Stimulated activated CD4-positive, alpha-beta T cell treated with anti-CD3 and anti-CD28 coated beads, TNF-alpha, amount 100 ng/mL, for 1 hour (primary cell): ENCODE data around the gene IL6R.

ENCODE experiments used
- DNase-seq, 3 donors: peaks; one replicate each; pipeline ENCODE4 v3.0.0-alpha.2; 2020; ENCODE audit warnings: low read depth in 3 of 3, low spot score in 1 of 3

The IL6R gene

DNA sequence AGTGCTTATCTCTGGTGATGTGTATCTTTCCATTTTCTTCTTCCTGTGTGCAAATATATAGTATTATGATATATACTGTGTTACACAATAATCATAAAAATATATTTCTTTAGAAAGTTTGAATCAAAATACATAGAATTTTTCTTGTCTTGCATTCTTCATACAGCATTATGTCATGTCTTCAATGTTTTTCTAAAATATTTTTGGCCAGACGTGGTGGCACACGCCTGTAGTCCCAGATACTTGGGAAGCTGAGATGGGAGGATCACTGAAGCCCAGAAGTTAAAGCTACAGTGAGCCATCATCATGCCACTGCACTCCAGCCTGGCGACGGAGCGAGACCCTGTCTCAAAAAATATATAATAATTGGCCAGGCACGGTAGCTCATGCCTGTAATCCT, 41.6 kb downstream of the IL6R start:
- no peak for DNase-seq

GRCh38 chr1:154448331-154448811, 43.2 kb downstream of the IL6R start:
- DNase-seq: no peak

- no peak for DNase-seq
Measured at GRCh38 chr1:154453161-154453560, 48.0 kb downstream of the IL6R start.

DNA sequence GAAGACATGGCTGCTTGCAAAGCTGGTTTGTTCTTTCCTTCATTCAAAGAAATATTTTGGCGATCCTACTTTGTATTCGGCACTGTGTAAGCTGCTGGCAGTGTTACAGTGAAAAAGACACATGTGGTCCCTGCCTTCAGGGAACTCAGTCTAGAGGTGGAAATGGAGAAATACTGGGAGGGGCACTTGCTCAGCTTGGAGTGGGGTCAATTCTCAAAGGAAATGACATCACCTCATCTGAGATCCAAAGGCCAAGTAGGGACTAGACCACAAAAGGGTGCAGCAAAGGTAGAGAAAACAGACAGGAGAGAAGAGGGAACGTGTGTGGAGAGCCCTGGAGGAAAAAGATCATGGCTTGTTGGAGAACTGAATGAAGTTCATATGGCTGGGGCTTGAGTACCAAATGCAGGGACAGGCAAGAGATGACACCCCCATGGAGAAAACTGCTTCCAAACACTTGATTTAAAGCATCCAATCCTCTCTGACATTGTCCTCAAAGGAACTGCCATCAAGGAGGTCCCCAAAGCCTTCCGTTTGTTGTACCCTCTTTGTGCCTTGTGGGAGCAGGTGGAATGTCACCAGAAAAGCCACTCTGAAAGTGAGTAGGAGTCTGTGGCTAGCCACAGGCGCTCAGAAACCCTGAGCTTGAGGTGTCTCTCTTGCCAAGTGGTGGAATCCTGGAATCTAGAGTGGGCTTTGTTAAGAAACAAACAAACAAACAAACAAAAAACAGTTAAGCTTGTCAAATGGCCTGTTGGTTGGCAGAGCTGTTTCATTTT, 48.6 kb downstream of the IL6R start:
- DNase-seq: no peak

GRCh38 chr1:154454386-154455120, 49.4 kb downstream of the IL6R start:
- DNase-seq: no peak

DNA sequence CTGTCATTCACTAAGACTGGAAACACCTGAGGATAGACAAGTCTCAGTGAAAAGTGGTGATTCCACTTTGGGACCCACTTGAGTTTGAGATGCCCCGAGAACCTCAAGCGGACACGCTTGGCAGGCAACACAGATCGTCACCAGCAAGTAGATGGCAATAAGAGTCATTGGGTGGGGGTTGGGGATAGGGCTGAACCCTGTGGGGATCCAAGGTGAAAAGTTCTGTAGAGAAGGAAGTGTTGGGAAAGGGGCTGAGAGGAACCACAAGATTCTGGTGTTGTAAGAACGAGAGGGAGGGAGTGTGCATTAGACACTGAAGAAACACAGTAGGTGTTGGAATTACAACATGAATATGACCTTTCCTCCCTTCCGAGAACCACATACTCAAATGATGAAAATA, 51.5 kb downstream of the IL6R start:
- DNase-seq: no peak

DNA sequence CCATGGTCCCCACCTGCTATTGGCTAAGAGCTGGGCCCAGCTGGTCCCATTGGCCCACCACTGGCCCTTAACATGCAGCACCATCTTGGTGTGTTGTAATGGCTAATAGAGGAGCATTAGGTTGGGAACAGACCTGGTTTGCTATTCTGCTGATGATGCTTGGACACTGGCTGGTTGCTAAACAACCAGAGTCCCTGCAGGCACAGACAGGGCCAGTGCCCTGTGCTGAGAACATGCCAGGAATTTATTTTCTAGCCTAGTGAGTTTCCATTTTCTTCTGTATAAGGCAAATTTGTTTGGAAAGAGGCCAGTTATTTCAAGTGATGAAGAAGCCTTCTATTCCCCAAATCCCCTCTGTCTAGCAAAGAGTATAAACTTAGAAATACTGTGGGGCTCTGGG, 53.9 kb downstream of the IL6R start:
- no peak for DNase-seq

GRCh38 chr1:154460695-154461260, 55.6 kb downstream of the IL6R start:
- no peak for DNase-seq

DNA sequence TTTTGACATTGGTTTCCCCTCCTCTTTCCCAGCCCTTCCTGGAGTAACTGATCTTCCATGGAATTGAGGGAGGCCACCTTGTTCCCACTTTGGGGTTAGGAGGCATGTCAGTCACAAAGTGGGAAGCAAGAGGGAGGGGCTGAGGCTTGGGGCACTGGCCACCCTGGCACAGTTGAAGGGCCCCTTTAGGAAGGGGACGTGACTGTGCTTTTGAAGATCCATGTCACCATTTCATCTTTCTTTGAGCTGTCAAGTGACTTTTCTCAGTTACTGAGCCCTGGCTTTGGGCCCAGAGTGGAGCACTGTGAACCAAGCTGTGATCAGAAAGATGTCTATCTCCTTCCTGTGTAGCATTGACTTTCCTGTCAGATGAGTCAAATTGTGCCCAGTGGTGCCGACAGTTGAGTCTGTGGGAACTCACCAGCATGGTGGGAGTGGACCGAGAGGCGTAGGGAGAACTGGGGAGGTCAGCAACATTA, 58.4 kb downstream of the IL6R start:
- peak; percentile 34 to 42 (median 40) for DNase-seq

DNA sequence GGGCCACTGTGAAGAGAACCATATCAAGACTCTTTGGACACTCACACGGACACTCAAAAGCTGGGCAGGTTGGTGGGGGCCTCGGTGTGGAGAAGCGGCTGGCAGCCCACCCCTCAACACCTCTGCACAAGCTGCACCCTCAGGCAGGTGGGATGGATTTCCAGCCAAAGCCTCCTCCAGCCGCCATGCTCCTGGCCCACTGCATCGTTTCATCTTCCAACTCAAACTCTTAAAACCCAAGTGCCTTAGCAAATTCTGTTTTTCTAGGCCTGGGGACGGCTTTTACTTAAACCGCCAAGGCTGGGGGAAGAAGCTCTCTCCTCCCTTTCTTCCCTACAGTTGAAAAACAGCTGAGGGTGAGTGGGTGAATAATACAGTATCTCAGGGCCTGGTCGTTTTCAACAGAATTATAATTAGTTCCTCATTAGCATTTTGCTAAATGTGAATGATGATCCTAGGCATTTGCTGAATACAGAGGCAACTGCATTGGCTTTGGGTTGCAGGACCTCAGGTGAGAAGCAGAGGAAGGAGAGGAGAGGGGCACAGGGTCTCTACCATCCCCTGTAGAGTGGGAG, 60.6 kb downstream of the IL6R start:
- no peak for DNase-seq

- no peak for DNase-seq
Measured at GRCh38 chr1:154466206-154466605, 61.1 kb downstream of the IL6R start.

- DNase-seq: no peak
Measured at GRCh38 chr1:154466921-154467417, 61.8 kb downstream of the IL6R start.

- no peak for DNase-seq
Measured at GRCh38 chr1:154467434-154468102, 62.4 kb downstream of the IL6R start.

DNA sequence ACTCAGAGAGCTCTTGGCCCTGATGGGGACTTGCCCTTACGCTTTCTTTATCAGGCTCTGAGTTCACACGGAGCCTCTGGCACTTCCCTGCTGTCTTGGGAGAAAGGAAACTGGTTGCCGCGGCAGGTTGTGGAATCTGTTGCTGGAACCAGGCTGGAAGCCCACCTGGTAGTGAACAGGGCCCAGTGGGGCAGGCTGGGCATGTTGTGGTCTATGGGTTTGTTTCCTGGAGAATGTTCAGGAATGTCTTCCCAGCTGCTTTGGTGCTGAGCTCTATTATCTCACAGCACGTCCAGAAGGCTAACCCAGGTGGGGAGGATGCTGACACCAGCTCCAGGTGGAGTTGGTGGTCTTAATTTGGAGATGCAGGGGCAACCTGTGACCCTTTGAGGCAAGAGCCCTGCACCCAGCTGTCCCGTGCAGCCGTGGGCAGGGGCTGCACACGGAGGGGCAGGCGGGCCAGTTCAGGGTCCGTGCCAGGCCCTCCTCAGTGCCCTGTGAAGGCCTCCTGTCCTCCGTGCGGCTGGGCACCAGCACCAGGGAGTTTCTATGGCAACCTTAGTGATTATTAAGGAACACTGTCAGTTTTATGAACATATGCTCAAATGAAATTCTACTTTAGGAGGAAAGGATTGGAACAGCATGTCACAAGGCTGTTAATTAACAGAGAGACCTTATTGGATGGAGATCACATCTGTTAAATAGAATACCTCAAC, 63.5 kb downstream of the IL6R start:
- no peak for DNase-seq

- DNase-seq: no peak
Measured at GRCh38 chr1:154469844-154470560, 64.9 kb downstream of the IL6R start.

GRCh38 chr1:154471304-154471703, 66.2 kb downstream of the IL6R start:
- no peak for DNase-seq

GRCh38 chr1:154474802-154475201, 69.7 kb downstream of the IL6R start:
- DNase-seq: no peak

DNA sequence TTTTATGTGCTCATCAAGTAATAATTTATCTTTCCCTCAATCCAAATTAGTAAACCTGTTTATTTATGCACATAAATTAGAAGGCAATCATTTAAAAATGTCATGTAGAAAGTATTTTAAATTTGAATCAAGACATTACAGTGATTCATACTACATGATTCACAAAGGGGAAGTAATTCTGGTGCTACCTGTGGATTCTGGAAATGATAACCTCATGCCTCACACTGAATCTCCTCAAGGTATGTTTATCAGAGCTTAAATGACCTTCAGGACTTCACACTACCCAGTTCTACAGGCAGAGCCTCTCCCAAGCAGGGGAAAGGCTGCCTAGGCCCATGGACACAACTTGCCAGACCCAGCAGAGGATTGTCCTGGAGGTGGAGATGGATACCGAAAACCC, 71.6 kb downstream of the IL6R start:
- no peak for DNase-seq

DNA sequence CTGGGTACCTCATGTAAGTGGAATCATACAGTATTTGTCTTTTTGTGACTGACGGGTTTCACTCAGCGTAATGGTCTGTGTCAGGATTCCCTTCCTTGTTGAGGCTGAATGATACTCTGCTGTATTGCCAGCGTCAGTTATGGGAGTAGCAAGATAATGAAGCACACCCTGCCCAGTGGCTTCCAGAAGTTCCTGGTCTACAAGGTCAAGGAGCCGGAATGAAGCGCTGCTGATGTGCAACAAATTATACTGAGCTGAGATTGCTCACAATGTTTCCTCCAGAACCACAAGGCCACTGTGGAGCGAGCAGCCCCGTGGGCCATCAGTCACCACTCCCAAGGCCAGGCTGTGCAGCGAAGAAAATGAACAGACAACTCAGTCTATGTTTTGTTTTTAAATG, 72.9 kb downstream of the IL6R start:
- no peak for DNase-seq

- no peak for DNase-seq
Measured at GRCh38 chr1:154478639-154479038, 73.5 kb downstream of the IL6R start.
